Fibroblast of skin of scalp (primary cell): ENCODE measurements around the gene GRHL3.

Source experiments
- DNase-seq: peaks from one replicate; pipeline ENCODE4 v3.0.0-alpha.2; 2013

The GRHL3 gene

DNA sequence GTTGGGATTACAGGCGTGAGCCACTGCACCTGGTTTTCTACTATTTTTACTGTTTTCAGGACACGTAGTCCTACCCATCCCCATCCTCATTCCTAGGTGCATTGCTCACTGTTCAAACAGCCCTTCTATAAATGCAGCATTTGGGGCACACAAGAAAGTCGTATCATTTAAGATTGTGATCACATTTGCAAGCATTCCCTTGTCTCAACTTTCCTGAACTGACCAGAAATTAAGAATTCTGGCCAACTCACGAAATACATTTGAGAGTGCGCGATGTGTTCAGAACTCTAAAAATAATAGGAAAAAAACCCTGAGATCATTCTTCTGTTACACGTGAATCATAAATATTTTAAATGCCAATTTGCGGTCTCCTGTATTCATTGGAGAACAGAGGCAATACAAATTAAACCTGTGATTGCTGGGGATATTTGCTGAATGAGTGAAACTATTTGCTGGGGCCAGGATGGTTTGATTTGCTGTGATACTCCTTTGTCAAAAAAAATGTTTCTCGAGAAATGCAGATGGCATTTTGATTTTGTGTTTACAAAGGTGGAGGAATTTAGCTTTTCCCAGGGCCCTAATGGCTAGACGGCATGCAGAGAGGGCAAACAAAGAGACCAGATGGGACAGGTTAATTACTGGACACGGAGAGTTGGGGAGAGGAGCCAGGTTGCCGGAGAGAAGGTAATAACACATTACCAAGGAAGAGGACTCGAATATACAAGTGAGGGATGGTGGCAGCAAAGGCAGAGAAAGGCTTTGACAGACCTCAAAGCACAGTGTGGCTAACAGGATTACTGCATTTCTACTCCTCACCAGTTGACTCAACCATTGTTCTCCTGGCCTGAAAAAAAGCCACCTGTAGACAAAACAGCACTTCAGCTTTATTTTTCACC is 56.0 kb downstream of the GRHL3 start:
- DNase-seq, result no peak

DNA sequence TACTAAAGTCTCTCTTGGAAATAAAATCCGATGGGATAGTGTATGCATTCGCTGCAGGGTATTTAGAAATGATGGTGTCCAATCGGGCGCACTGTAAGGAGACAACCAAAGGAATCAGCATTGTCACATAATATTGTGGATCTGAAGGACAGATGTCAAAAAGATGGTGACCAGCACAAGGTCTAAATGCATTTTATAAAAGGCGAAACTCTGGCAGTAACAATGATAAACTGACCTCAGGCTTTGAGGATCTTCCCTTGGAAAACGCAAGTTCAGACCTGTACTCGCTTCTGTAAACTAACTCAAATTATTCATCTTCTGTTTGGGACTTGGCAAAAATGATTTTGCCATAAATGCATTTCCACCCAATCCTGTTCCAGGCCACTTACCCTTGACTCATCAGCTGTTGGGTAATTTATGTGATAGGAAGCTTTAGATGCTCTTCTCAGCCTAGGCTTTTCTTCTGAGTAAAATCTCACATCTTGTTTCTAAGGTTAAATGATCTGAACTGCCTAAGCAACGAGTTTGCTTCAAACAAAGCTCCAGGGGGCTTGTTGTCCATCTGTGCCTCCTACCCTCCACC is 60.7 kb downstream of the GRHL3 start:
- no peak for DNase-seq

DNA sequence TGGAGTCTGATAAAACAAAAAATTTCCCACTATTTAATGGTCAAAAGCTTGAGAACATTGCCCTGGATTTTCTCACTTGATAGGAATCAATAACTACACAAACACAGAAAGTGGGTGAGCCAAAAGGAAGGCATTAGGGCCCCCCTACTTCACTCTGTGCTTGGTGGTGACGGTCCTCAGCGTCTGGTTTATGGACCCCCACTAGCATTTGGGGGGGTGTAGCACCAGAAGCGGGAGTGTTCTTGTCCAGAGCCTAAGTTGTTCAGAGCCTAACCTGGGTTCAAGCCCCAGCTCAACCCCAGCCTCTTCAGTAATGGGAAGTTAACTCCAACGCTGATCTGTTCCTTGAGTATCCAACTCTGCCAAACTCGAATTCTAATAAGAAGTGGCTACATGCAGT is 61.4 kb downstream of the GRHL3 start:
- no peak for DNase-seq

DNA sequence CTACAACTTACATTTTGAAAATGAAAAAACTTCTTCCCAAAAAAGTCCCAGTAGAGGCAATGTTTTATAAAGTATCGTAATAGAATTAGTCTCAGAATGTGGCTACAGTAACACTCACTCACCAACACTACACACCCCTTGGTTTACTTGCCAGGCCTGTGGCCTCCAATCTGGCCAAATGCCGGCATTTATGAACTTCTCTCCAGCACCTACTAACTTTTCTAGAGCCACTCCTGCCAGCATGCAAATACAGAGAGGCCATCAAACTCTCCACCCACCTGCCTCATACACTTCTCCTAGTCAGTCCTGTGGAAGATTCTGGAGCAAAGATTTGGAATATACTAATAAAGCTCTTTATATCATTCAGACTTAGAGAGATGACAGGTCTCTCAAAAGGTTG is 62.1 kb downstream of the GRHL3 start:
- no peak for DNase-seq

DNA sequence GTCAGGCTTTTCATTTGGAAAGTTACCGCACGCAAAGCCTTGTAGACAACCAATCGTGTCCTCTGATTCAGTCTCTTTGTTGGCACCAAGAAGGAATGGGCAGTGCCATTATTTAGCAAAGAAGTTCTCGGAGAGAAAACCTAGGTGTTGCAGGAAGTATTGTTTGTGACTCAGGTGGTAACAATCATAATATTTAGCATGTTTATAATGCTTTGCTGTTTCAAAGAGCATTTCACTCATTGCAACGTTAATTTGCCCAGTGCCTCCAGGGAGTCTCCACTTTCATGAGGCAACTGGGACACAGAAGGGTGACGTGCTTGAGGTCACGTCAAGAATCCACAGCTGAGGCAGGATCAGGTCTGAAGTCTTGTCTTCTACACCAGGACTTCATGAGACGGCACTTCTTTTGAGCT is 63.0 kb downstream of the GRHL3 start:
- no peak for DNase-seq

DNA sequence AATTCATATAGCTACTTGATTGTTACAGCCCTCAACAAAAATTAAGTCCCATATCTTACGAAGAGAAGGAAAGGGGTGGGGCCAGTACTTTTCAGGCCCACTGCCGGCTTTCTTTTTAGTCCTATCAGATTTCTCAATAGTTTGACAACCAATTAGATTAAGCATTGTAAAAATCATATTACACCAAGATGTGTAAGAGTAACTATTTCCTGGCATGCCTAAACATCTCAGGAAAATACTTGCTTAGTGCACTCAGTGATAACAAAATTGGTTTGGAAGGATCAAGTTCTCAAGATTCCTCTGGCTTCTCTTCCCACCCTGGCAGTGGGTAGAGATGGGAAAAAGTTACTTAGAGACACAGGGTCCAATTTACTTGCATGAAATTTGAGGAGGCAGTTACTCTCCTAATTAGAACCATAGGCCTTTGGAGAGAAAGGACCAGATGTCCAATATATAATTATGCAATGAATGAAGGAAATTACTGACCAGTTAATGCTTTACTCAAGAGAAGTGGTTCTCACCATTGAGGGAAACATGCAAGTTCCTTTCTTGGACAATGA is 64.3 kb downstream of the GRHL3 start:
- no peak for DNase-seq

DNA sequence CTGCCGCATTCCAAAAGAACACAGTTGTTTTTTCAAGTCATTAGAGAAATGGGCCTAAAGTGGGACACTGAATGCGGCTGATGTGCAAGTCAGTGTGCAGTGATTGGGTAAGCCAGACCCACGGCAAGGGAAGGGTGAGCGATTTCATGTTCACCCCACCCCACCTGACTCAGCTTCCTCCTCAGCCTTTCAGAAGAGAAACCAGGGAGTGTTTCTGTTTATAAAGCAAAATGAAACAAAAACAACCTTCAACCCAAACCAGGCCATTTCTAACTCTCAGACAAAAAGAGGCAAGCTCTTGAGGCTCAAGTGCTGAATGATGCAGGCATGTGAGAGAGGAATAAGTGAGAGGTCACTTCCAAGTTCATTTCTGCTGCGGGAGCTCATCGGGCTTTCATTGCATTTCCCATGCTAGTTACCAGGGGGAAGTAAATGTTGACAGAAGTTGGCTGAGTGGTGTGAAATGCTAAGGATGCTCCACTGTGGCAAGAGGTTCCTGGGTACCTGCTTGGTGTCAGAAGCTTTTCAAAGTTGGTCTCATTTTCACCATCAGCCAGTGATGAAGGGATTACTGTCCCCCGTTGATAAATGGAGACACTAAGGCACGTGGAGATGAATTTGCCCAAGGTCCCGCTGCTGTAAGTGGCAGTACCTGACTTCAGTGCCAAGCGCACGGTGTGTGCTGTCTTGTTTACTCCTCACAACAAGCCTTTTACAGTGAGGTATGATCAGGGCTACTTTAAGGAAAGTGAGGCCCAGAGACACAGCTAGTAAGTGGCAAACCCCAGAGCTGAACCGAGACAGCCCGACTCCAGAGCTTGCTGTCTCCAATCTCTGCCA is 65.3 kb downstream of the GRHL3 start:
- peak; percentile 51 for DNase-seq

DNA sequence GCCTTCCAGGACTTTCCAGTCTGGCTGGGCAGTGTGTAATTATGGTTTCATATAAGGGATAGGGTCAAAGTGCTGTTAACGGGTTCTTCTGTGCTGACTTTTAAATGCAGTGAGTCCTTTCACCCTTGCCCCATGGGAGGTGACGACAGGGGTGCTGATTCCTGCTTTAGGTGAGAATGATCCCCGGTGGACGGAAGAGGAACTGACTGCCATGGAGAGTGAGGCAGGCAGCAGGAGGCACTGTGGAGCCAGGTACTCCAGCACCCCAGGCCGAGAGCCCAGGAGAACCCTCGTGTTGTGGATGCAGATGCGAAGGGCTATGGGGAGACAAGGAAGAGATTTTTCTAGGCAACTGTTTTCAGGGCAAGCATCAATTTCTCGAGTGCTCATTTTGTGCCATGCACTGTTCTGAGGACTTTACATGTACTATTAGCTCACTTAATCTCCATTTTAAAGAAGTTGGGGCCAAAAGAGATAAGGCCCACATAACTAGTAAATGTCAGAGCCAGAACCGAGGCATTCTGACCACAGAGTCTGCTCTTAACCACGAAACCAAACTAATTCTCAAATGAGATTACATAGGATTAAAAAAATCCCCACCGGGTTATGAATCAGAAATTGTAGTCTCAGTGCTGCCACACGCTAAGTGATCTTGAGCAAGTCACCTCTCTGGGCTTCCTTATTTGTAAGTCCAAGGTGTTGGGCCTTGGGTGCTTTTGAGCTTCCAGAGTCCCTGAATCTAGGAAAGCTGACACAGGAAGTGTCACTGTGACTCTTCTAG is 66.2 kb downstream of the GRHL3 start:
- DNase-seq, result peak; percentile 71

DNA sequence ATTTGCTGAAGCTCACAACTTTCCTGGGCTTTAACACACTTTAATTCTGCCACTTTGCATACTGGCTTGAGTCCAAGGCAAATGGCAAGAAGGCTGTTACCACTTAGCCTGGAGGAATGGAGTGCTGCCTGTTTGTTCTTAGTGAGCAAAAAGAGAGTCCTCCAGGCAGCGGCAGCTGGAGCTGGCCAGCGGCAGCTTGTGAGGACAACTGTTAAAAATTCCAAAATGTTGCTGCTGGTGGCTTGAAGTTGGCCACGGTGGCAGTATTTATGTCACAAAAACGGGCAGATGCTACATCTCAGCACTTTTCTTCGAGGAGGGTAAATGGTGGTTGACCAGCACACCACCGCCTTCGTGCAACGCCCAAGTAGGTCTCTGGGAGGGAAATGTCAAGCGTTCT is 67.1 kb downstream of the GRHL3 start:
- peak; percentile 57 for DNase-seq

DNA sequence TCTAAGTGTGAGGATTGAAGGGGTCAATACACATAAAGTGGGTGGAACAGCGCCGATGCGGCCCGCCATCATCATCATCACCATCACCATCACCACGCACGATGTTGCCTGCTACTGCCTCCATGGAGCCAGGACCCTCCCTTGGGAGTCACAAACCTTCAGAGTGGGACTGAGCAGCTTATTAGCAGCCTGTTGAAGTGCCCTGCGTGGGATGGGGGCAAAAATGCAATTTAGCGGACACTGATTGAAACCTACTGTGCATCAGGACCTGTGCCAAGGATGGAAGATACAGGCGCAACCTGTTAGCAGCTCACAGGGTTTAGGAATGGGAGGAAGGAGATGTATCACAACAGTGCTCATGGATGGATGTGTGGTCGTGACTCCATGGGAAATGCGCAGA is 67.8 kb downstream of the GRHL3 start:
- DNase-seq, result no peak

DNA sequence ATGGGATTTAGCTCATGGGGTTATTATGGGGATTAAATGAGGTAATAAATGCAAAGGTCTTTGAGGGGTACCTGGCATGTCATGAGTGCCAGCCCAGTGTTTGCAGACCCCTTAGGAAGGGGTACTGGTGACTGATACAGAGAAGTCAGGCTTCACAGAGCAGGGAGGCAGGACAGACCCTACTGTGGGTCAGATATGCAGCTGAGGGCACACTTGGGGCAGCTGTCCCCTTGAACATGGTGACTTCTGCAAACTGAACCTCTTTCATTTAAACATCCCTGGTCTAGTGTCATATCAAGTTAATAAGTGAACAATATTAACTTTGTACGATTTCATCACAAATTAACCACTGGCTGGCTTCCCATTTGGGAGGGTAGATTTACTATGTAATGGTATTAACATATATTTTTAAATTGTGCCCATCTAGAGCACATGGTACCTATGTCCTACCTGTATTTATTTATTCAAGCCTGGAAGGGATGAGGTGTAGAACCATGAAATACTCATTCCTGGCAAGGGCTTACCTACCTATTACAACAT is 68.5 kb downstream of the GRHL3 start:
- no peak for DNase-seq

DNA sequence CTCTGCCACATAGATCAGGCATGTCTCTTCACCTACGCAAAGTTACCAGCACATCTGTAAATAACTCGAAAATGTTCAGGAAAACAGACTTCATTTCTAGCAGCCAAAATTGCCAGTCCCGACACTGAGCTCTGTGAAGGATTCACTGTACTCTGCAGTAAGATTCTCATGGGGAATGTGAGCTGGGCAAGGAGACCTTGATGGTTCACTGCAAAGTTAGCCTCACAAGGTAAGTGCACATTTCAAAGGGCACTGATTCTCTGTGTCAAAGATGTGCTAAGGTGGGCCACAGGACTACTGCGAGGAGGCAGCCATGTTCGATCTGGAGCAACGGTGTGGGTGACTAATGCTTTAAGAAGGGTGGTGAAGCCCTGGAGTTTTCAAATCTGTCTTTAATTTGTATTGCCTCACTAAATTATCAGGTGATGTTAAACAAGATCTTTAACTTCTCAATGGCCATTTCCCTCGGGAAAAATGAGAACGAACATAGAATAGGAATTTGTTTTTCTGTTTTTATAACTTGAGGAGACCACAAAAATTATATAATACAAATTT is 69.3 kb downstream of the GRHL3 start:
- no peak for DNase-seq

DNA sequence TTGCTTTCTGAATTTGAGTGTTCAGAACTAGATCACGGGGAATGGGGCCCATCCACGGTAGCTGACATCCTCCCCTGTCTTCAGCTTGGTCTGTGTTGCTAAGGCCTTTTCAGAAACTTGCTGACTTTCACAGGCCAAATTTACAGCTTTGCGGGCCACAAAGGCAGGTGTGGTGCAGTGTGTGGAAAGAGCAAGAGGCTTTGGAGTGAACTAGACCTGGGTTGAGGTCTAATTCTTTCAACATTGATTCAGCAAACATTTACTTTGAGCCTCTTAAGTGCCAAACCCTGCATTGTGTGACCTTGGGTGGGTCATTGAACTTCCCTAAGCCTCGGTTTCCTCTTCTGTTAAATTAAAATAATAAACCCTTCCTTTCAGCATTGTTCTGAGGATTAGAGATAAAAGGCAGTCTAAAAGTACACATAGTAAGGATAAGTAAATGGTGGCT is 70.1 kb downstream of the GRHL3 start:
- DNase-seq, result no peak

DNA sequence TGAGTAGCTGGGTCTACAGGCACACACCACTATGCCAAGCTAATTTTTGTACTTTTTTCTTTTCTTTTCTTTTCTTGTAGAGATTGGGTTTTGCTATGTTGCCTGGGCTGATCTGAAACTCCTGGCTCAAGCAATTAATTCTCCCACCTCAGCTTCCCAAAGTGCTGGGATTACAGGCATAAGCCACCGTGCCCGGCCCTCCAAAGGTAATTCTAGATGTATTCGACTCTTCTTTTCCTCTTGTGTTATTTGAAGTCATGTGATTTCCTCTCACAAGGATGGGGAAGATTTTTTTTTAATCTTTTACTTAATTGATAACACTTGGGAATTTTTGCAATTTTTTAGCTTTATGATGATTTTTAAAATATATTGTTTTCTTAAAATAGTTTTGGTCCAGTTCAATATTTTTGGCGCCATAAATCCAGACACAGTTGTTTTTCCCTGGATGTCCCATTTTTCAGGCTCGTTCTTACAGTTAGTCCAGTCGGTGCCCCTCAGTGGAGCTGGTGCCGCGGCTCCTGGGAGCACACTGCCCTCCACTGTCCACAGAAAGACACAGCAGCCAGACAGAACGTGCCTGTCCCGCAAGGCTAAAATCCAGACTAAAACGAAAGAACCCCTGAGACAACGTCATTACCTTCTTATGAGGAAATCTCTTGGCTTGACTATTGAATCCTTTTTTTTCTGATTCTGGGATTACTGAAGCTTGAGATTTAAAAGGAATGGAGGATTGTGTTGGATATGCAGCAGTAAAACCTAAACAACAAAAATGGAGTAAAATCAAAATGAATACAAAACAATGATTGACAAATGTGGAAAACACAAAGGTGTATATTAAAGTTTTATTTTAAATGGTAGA is 72.0 kb downstream of the GRHL3 start:
- DNase-seq, result peak; percentile 83

DNA sequence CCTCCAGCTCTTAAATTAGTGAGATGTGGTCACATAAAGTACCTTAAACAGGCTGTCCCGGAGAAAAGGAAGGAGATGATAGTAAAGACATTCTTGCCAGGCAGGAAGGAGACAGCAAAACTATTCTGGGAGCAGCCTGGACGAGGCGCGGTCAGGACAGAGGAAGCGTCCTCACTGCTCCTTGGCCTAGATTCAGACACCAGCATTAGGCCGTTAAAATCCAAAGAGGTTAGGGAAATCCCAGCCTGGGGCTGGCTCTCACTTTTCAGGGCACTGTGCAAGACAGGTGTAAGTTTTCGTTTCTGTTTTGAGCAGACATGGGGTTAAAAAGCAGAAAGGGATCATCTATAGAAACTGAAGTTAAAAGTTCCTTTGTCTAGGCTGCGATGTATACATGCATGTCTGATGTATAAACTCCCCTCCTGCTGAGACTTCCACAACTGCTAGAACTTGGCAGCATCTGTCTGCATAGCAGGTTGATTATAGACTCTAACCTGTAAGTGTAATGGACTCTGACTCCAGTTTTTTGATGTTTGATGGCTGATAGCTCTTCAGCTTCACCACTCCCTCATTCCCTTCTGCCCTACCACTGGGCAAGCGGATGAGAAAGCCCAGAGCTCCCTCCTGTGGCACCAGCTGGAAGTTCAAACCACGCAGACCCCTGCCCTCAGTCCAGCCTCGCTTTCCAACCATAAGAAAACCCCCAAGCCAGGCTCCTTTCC is 72.9 kb downstream of the GRHL3 start:
- peak; percentile 63 for DNase-seq

DNA sequence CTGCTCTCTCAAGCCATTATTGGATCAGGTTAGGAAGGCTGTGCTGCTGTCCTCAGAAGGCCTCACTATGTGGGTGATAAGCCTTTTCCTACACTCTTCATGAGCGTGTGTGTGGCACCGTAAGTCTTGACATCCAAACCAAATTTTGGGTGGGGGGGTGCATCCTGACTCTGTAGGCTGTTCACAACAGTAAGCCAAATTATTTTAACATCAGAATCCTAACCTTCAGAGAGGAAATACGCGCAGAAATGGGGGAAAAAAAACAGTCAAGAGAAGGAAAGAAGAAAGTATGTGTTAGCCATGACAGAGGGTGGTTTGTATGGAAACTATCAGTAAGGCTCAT is 73.4 kb downstream of the GRHL3 start:
- DNase-seq, result no peak

DNA sequence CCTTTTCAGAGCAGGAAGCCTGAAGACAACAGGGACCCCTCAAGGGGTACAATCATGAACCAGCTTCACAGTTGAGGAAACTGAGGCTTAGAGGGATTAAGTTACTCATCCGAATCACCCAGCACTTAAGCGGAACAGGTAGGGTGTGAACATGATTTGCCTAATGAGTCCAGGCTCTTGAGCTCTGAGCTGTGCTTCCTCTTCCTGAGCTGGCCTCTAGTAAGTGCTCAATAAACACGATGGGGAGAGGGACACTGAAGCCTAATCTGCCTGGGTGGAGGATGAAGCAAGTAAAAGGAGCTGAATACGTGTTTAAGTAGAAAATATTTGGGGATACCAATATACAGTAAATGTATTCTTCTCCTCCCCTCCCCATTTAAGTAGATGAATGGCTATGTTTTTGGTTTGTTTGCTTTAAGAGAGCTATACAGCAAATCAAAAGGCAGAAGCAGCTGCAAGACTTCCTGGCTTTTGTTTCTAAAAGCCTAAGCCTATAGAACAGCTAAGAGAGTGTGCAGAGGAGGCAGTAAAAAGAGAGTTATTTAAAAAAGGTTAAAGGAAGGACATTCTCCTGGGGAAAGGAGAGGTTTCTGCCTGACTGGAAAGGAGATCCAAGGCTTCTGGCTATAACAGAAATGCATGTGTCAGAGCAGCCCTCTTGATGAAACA is 74.0 kb downstream of the GRHL3 start:
- no peak for DNase-seq

DNA sequence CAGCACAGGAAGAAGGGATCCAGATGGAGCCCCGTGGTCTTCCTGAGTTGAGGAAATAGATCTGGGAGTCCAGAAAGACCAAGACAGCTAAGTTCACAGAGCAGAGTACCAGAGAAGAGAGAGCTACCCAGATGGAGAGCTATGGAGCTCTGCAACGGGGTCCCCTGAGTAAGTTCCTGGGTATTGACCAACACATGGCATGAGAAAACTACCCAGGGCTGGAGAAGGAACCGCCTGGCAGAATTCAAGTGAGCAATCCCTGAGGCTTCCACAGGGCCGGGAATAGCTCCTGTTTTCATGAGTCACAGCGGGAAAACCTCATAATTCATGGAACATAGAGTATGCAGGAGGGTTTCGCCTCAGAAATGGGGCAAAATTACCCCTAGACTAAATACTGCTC is 74.7 kb downstream of the GRHL3 start:
- peak; percentile 83 for DNase-seq

DNA sequence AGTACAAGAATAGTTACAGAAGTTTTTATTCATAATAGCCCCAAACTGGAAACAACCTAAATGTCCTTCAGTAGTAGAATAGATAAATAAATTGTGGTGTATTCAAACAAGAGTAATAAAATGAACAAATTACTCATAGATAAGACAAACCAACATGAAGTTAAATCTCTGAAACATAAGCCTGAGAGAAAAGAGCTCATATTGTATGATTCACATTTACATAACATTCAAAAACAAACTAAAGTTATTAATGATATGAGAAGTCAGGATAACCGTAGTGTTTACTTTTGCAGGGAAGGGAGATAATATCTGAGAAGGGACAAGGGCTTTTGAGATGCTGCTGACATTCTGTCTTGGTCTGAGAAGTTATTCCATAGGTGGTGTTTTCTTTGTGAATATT is 80.9 kb downstream of the GRHL3 start:
- DNase-seq, result no peak
